ENCODE data around the gene FMO5.

Gene FMO5

GRCh38 chr1:147225193-147225730 lies at the start of gene FMO5:
Gene FMO5, minus strand, starts transcription at chr1:147225339. Its CDS starts 310 bp downstream, at chr1:147225029.
- no peaks in the 10 kb centered on the region for H3K9me3 ChIP-seq (ENCODE audit: control insufficient read depth in 1 of 2, low read length in 2 of 2)
- H3K27ac ChIP-seq (ENCODE audit: low read length): peak within 1 kb of the TSS; percentile 82

DNA sequence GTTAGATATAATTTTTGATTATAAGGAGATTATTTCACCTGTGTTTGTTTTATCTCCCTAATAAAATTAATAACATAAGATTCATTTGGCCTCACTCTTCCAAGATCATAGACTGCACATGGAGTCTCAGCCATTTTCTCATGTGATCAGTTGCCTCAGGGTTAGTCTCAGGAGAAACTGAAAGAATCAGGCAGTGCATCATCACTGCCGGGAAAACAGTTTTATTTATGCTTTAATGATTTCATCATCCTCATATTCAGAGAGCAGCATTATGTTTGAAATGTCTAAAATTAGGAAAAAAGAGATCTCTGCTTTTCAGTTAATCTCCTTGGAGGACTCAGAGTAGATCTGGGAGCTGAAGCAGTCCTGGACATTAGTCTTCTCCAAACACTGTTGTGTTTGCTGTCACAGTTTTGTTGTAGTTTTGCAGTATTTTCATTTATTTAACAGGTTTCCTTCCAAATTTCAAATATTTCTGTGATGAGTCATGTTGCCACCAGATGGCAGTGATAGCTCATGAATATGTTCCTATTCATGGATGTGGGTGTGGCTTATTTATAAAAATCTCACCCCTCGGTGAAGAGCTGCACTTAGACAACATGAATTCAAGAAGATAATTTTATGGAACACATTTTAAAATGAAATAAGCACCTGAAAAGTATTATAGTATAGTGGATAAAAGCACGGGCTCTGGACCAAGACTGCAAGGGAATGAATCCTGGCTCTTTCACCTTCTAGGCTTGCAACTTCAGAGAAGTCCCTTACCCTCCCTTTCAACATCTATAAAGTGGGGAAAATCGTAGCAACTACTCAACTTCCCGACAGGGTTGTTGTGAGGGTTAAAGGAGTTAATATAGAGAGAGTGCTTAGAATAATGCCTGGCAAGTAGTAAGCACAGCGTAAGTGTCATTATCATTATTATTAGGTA lies 48.5 kb upstream of the FMO5 start:
- Histone ChIP-seq H3K27ac (ENCODE audit: low read length) (peak overlapping the region; percentile 62), H3K36me3 (ENCODE audit: control insufficient read depth in 1 of 2, insufficient read depth in 2 of 2, low read length in 2 of 2) (peaks cover 41 to 65% of the 10 kb centered on the region in 2 donors), H3K4me3 (ENCODE audit: low read depth in 1 of 2, low read length in 2 of 2) (no peak overlapping the region), H3K27me3 (ENCODE audit: low read depth, low read length) (no peaks in the 10 kb centered on the region), H3K9me3 (ENCODE audit: control insufficient read depth in 1 of 2, low read length in 2 of 2) (no peaks in the 10 kb centered on the region), H3K4me1 (ENCODE audit: control insufficient read depth in 1 of 2, insufficient read depth in 2 of 2, low read length in 2 of 2) (peaks cover 0 to 6% of the 10 kb centered on the region in 2 donors)

More at GRCh38 chr1:147225193-147225730, at the start of gene FMO5:
- H3K4me3 ChIP-seq (ENCODE audit: low read depth in 1 of 2, low read length in 2 of 2): peak within 1 kb of the TSS; percentile 71 to 98
- H3K27me3 ChIP-seq (ENCODE audit: low read depth, low read length): no peaks in the 10 kb centered on the region
- no peaks in the 10 kb centered on the region for H3K36me3 ChIP-seq (ENCODE audit: control insufficient read depth in 1 of 2, insufficient read depth in 2 of 2, low read length in 2 of 2)
- H3K4me1 ChIP-seq (ENCODE audit: control insufficient read depth in 1 of 2, insufficient read depth in 2 of 2, low read length in 2 of 2): no peaks in the 10 kb centered on the region

DNA sequence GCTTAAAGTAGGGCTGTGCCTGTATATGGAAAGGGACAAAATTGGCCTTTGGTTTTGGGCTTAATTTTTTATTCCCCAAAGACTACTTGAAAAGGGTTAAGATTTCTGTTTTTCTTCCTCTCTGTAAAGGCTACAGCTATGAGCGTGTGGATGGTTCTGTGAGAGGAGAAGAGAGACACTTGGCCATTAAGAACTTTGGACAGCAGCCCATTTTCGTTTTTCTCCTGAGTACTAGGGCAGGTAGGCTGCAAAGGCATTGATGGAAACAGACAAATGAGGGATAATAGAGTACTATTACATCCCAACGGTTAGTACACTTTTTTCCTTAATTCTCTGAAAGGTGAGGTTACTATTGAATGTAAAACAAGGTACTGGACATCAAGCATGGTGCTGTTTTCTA lies 46.9 kb upstream of the FMO5 start:
- H3K9me3 ChIP-seq (ENCODE audit: control insufficient read depth in 1 of 2, low read length in 2 of 2): no peaks in the 10 kb centered on the region
- peaks cover 0 to 6% of the 10 kb centered on the region in 2 donors for H3K4me1 ChIP-seq (ENCODE audit: control insufficient read depth in 1 of 2, insufficient read depth in 2 of 2, low read length in 2 of 2)
- no peak overlapping the region for H3K4me3 ChIP-seq (ENCODE audit: low read depth in 1 of 2, low read length in 2 of 2)
- H3K36me3 ChIP-seq (ENCODE audit: control insufficient read depth in 1 of 2, insufficient read depth in 2 of 2, low read length in 2 of 2): peaks cover 44 to 62% of the 10 kb centered on the region in 2 donors
- H3K27ac ChIP-seq (ENCODE audit: low read length): no peak overlapping the region
- H3K27me3 ChIP-seq (ENCODE audit: low read depth, low read length): no peaks in the 10 kb centered on the region

DNA sequence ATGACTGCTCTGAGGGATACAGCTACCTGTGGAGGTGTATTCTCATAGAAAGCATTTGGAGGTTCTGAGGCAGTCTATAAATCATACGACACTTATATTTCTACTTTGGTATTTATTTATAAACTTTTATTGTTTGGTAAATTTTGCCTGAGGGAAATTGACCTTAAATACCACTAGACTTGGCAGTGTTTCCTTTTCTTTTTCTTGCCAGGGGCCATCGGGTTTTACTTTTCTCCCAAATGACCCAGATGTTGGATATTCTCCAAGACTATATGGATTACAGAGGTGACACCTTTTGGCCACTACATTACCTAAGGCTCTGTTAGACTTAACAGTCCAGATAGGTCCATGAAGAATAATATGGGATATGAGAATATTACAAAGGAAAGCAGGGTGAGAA lies 45.6 kb upstream of the FMO5 start:
- Histone ChIP-seq H3K36me3 (ENCODE audit: control insufficient read depth in 1 of 2, insufficient read depth in 2 of 2, low read length in 2 of 2) (peaks cover 36 to 53% of the 10 kb centered on the region in 2 donors), H3K9me3 (ENCODE audit: control insufficient read depth in 1 of 2, low read length in 2 of 2) (no peaks in the 10 kb centered on the region), H3K27me3 (ENCODE audit: low read depth, low read length) (no peaks in the 10 kb centered on the region), H3K4me1 (ENCODE audit: control insufficient read depth in 1 of 2, insufficient read depth in 2 of 2, low read length in 2 of 2) (peaks cover 0 to 6% of the 10 kb centered on the region in 2 donors), H3K27ac (ENCODE audit: low read length) (no peak overlapping the region), H3K4me3 (ENCODE audit: low read depth in 1 of 2, low read length in 2 of 2) (no peak overlapping the region)

GRCh38 chr1:147267711-147268110 lies 42.6 kb upstream of the FMO5 start:
- no peaks in the 10 kb centered on the region for H3K9me3 ChIP-seq (ENCODE audit: control insufficient read depth in 1 of 2, low read length in 2 of 2)
- no peaks in the 10 kb centered on the region for H3K4me1 ChIP-seq (ENCODE audit: control insufficient read depth in 1 of 2, insufficient read depth in 2 of 2, low read length in 2 of 2)
- no peak overlapping the region for H3K4me3 ChIP-seq (ENCODE audit: low read depth in 1 of 2, low read length in 2 of 2)
- H3K27me3 ChIP-seq (ENCODE audit: low read depth, low read length): no peaks in the 10 kb centered on the region
- no peak overlapping the region for H3K27ac ChIP-seq (ENCODE audit: low read length)
- H3K36me3 ChIP-seq (ENCODE audit: control insufficient read depth in 1 of 2, insufficient read depth in 2 of 2, low read length in 2 of 2): peaks cover 33 to 40% of the 10 kb centered on the region in 2 donors

DNA sequence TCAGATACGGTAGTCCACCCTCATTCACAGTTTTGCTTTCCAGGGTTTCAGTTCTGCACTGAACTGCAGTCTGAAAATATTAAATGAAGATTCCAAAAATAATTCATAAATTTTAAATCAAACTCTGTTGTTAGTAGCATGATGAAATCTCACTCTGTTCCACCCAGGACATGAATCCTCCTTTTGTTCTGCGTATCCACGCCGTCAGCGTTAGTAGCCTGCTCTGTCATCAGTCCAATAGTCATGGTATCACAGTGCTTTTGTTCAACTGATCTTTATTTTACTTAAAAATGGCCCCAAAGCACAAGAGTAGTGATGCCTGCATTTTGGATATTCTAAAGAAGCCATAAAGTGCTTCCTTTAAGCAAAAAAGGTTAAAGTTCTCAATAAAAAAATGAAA lies 41.2 kb upstream of the FMO5 start:
- H3K4me3 ChIP-seq (ENCODE audit: low read depth in 1 of 2, low read length in 2 of 2): no peak overlapping the region
- no peaks in the 10 kb centered on the region for H3K27me3 ChIP-seq (ENCODE audit: low read depth, low read length)
- H3K9me3 ChIP-seq (ENCODE audit: control insufficient read depth in 1 of 2, low read length in 2 of 2): no peaks in the 10 kb centered on the region
- no peaks in the 10 kb centered on the region for H3K4me1 ChIP-seq (ENCODE audit: control insufficient read depth in 1 of 2, insufficient read depth in 2 of 2, low read length in 2 of 2)
- peaks cover 26 to 44% of the 10 kb centered on the region in 2 donors for H3K36me3 ChIP-seq (ENCODE audit: control insufficient read depth in 1 of 2, insufficient read depth in 2 of 2, low read length in 2 of 2)
- H3K27ac ChIP-seq (ENCODE audit: low read length): no peak overlapping the region

- no peaks in the 10 kb centered on the region for H3K27me3 ChIP-seq (ENCODE audit: low read depth, low read length)
- no peak overlapping the region for H3K4me3 ChIP-seq (ENCODE audit: low read depth in 1 of 2, low read length in 2 of 2)
- no peaks in the 10 kb centered on the region for H3K9me3 ChIP-seq (ENCODE audit: control insufficient read depth in 1 of 2, low read length in 2 of 2)
- H3K27ac ChIP-seq (ENCODE audit: low read length): no peak overlapping the region
- H3K4me1 ChIP-seq (ENCODE audit: control insufficient read depth in 1 of 2, insufficient read depth in 2 of 2, low read length in 2 of 2): no peaks in the 10 kb centered on the region
- peaks cover 27 to 50% of the 10 kb centered on the region in 2 donors for H3K36me3 ChIP-seq (ENCODE audit: control insufficient read depth in 1 of 2, insufficient read depth in 2 of 2, low read length in 2 of 2)
Measured at GRCh38 chr1:147264158-147264768, 39.1 kb upstream of the FMO5 start.

- H3K9me3 ChIP-seq (ENCODE audit: control insufficient read depth in 1 of 2, low read length in 2 of 2): no peaks in the 10 kb centered on the region
- H3K36me3 ChIP-seq (ENCODE audit: control insufficient read depth in 1 of 2, insufficient read depth in 2 of 2, low read length in 2 of 2): peaks cover 29 to 41% of the 10 kb centered on the region in 2 donors
- no peaks in the 10 kb centered on the region for H3K27me3 ChIP-seq (ENCODE audit: low read depth, low read length)
- H3K4me1 ChIP-seq (ENCODE audit: control insufficient read depth in 1 of 2, insufficient read depth in 2 of 2, low read length in 2 of 2): no peaks in the 10 kb centered on the region
- no peak overlapping the region for H3K4me3 ChIP-seq (ENCODE audit: low read depth in 1 of 2, low read length in 2 of 2)
- no peak overlapping the region for H3K27ac ChIP-seq (ENCODE audit: low read length)
Measured at GRCh38 chr1:147260956-147261355, 35.8 kb upstream of the FMO5 start.

- Histone ChIP-seq H3K9me3 (ENCODE audit: control insufficient read depth in 1 of 2, low read length in 2 of 2) (no peaks in the 10 kb centered on the region), H3K36me3 (ENCODE audit: control insufficient read depth in 1 of 2, insufficient read depth in 2 of 2, low read length in 2 of 2) (peaks cover 0 to 14% of the 10 kb centered on the region in 2 donors), H3K4me1 (ENCODE audit: control insufficient read depth in 1 of 2, insufficient read depth in 2 of 2, low read length in 2 of 2) (peaks cover 0 to under 1% of the 10 kb centered on the region in 2 donors), H3K27me3 (ENCODE audit: low read depth, low read length) (no peaks in the 10 kb centered on the region), H3K27ac (ENCODE audit: low read length) (no peak overlapping the region), H3K4me3 (ENCODE audit: low read depth in 1 of 2, low read length in 2 of 2) (no peak overlapping the region)
Measured at GRCh38 chr1:147252540-147252939, 27.4 kb upstream of the FMO5 start.

- H3K36me3 ChIP-seq (ENCODE audit: control insufficient read depth in 1 of 2, insufficient read depth in 2 of 2, low read length in 2 of 2): peaks cover 0 to 4% of the 10 kb centered on the region in 2 donors
- peaks cover 4 to 17% of the 10 kb centered on the region in 2 donors for H3K4me1 ChIP-seq (ENCODE audit: control insufficient read depth in 1 of 2, insufficient read depth in 2 of 2, low read length in 2 of 2)
- H3K27ac ChIP-seq (ENCODE audit: low read length): no peak overlapping the region
Measured at GRCh38 chr1:147247656-147248238, 22.6 kb upstream of the FMO5 start.

More at GRCh38 chr1:147247656-147248238, 22.6 kb upstream of the FMO5 start:
- Histone ChIP-seq H3K9me3 (ENCODE audit: control insufficient read depth in 1 of 2, low read length in 2 of 2) (no peaks in the 10 kb centered on the region), H3K27me3 (ENCODE audit: low read depth, low read length) (no peaks in the 10 kb centered on the region), H3K4me3 (ENCODE audit: low read depth in 1 of 2, low read length in 2 of 2) (no peak overlapping the region)

Measured in muscle layer of duodenum (tissue), 2 donors.